ENCODE measurements around the gene TNFRSF18.

Gene TNFRSF18

DNA sequence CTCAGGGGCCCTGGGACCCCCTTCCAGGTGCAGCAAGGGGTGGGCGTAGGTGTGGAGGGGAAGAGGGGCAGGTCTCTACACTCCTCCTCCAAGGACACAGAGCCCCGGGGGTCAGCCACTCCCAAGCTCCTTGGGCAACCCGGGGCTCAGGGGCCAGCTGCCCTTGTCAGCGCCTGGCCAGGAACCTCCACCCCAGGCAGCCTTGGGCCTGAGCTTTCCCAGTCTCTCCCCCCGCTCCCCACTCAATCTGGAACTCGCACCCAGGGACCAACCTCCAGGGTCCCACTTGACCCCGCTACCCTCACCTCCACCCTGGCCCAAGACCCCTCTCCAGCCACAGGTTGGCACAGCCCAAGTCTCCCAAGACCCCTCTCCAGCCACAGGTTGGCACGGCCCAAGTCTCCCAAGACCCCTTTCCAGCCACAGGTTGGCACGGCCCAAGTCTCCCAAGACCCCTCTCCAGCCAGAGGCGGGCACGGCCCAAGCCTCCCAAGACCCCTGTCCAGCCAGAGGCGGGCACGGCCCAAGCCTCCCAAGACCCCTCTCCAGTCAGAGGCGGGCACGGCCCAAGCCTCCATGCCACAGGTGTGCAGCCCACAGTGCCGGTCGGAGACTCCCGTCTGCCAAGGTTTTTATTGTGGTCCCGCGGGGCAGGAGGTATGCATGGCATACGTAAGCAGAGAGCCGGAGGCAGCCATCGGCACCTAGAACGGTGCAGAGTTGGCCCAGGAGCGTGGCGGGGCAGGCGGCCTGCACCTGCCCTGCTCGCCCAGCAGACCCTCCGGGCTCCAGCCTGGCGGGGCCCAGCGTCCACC is 4.5 kb upstream of the TNFRSF18 start:
- no peak for DNase-seq

DNA sequence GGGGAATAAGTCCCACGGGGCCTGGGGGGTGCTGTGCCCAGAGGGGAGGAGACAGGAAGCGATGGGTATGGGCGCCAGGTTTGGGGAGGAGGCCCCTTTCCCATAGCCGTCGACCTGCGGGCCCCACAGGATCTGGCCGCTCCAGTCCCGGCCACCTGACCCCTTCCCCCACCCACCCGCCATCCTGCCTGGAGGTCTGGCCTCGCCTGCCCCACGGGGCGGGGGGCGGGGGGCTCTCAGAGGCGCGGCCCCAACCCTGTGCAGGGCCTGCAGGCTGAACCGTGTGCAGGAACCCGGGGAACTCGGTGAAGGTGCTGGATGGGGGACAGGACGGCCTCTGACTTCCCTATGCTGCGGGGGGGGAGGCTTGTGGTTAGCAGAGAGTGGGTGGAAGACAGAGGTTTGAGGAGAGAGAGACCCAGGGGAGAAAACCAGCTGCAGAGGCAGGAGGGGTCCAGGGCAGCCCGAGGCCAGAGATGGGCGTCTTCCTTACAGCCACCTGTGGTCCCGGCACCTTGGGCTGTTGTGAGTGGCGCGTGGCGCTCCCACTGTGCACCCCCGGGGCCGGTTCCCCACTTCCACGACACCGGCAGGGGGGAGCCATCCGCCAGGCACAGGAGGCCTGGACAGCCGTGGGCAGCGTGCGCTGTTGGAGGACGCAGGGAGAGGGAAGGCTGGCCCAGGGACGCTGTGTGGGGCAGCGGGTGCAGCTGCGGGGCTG is 2.5 kb upstream of the TNFRSF18 start:
- DNase-seq, result peak; percentile 66

DNA sequence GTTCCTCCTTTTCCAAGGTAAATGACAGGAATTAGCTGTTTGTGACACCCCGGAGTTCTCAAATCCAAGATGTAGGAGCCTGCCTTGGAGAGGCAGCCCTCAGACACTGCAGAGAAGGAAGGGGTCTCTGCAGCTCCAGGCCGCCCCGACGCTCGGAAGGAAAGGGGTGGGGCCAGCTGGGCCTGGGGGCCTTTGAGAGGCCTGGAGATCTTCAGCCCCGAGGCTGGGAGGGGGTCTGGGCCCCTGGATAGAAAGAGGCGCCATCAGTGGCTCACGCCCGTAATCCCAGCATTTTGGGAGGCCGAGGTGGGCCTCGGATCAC is 1.1 kb upstream of the TNFRSF18 start:
- no peak for DNase-seq

DNA sequence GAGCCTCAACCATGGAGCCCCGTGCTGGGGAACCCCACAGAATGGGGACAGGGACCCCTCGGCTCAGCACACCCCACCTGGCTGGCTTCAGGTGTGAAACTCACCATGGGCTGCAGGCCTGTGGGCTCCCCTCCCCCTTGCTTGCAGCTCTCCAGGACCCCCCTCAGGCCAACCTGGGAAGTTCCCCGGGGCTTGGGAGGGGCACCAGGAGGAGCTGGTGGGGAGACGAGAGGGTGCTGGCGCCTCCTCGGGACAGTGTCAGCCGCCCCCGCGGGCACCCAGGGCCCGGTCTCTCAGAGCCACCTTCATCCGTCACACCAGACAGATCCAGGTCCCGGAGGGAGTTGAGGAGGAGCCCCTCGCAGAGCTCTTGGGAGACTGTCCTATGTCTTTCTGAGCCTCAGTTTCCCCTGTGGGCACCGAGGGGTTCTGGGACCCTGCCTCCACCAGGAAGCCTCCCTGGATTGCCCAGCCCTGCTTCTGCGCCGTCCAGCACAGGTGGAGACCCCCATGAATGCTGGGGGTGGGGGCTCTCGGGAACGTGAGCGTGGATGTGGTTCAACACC is 657 bp upstream of the TNFRSF18 start:
- no peak for DNase-seq

DNA sequence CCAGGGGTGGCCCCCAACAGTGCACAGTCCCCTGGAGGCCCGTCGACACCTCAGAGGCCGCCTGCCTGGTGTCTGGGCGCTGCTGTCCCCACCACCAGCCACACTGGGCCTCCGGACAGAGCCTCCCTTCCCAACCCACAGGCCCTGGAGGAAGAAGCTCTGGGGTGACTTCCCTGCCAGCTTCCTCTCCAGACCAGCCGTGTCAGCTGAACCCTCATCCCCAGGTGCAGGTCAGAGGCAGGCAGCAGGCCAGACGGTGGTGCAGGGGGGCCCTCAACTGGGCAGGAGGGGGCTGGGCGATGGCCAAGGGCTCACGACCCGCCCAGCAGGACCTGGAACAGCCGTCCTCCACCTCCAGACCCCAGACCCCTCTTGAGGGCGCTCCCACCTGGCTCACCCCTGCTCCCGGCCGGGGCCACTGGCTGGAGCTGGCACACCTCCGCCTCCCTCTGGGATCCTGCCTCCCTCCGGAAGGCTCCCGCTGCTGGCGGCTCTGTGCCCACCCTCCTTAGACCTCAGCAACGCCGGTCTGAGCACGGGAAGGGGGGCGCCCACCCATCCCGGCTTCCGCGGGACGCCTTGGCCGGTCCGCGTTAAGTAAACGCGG is 520 bp downstream of the TNFRSF18 start:
- DNase-seq, result no peak

DNA sequence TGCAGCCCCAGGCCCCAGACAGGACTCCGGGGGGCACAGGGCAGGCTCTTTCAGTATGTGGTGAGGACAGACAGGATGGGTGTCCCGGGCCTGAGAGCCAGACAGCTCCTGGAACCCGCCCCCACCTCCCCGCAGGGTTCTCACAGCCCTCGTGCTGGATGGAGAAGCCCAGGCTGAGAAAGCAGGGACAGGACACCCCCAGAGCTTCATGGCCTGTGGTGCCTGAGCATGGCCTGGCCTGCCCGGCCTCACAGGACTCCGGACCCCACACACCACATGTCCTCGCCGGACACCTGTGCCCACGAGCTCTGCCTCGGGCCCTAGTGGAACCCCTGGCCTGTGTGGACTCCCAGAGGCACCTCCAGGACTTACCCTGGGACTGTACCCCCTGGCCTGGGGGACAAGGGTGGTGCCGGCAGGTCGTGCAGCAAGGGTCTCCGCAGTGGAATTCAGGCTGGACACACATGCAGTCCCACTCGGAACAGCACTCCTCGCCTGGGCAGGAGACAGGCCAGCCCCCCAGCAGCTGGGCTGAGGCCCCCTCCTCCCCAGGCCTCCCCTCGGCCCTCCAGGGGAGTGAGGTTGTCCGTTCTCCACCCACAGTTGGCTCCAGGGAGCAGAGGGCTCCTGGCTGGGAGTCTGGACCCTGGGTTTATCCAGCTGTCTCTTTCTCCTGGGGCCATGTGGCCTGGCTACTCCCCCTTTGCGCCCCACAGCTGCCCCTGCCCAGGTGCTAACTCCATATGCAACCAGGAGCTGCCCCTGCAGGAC is 1.2 kb downstream of the TNFRSF18 start:
- no peak for DNase-seq

DNA sequence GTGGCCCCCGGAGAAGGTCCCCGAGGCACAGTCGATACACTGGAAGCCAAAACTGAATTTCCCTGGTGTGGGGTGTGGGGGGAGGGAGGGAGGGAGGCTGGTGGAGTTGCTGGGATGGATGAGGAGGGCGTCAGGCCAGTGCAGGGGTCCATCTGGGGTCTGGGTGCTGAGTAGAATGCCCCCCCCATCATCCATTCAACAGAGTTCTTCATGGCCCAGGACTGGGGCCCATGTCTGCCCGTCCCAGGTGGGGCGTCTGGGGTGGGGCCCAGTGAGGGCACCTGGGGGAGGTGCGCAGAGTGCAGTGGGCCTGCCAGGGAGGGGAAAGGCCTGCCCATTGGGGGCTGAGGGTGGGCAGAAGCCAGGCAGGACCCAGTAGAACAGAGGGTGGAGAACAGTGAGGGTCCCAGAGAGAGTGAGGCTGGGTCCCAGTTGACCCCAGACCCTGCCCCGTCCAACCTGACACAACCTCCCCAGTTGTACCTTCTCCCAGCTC is 1.9 kb downstream of the TNFRSF18 start:
- DNase-seq, result no peak

DNA sequence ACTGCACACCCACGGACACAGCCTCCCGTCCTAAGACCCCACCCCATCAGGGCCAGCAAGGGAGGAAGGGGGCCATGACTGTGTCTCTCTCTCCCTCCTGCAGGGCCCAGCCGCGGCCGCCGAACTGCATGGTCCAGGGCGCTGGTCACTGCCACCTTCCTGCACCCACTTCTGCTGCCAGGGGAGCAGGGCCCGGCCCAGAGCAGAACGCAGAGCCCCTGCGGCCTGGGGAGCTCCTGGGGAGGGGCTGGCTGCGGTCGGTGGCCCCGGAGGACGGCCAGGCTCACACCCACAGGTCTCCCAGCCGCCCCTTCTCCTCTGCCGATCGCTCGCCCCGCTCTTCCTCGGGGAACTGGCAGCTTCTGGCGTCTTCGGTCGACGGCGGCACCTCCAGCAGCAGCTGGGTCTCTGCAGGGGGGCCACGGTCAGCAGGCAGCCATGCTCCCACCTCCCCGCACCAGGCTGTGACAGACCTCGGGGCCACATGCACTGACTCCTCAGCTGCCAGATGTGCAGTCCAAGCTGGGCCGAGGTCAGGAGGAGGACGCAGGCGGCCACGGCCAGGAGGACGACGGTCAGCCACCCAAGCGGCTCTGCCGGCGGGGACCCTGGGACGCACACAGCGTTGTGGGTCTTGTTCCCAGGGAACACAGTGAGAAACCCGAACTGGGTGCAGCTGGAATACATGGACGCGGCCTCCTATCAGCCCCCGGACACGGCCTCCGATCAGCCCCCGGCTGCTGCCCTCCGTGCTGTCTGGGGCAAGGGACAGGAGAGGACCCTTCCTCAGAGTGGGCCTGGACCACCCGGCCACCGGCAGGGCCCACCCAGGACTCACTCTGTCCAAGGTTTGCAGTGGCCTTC is 2.6 kb downstream of the TNFRSF18 start:
- no peak for DNase-seq

DNA sequence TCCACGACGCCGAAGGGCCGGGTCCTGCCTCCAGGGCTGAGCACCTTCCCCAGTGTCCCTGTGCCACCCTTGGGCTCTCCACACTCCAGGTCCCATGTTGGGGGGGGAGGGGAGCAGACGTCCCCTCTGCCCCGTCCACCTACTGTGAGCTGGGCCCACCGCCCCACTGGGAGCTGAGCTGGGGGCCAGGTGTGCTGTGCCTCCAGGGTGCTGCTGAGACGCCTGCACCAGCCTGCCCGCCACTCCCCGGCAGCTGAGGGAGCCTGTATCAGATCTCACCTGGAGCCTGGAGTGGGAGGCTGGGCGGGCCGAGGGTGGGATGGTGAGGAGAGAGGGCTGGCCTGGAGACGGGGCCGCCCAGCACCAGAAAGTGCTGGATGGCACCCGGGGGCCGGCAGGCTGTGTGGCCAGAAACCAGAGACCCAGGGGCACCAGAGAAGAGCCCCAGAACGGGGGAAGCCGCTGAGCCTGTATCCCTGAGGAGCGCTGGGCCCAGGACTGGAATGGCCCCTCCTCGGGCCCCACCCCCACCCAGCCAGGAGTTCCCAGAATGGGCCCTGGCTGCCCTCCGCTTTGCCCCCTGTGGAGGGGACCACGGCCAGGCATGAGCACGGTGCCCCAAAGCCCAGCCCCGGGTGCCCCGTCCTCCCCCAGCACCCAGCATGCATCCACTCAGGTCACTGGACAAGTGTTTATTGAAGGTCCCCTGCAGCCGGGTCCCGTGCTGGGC is 3.4 kb downstream of the TNFRSF18 start:
- DNase-seq, result no peak

DNA sequence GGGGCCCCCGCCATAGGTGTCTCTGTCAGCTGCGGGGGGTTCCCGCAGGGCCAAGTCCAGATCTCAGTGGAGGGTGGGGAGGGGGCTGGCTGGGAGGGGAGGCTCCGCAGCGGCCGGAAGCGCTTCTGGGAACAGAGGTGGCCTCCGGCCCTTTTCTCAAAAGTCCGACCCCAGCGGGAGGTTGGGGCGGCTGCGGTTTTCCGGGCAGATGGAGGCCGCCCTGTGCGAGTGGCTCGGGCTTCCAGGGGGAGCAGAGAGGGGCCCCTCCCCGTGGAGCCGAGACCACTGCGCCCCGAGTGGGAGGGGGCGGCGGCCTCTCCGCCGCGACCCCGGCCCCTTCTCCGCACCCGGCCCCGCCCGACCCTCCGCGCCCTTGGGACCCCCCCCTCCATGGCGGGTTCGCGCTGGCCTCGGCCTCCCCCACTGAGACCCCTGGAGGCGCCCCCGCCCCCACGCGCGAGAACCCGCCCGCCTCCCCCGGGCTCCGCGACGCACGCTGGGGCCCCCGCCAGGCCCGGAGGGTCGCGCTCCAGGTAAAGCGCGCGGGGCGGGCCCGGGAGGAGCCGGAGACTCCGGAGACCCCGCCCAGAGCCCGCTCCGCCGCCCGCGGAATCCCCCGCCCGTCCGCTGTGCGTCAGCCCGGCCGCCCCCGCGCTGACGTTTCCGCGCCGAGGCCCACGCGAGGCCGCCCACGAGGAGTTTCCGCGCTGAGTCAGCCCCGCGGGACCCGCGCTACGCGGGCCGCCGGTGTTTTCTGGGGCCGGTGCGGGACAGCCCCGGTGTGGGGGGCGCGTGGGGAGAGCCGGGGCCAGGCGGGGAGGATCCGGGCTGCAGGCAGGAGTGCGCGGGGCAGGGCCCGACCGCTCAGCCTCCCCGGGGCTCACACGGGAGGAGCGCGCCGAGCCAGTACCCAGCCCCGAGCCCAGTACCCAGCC is 5.2 kb downstream of the TNFRSF18 start:
- DNase-seq, result peak; percentile 91

DNA sequence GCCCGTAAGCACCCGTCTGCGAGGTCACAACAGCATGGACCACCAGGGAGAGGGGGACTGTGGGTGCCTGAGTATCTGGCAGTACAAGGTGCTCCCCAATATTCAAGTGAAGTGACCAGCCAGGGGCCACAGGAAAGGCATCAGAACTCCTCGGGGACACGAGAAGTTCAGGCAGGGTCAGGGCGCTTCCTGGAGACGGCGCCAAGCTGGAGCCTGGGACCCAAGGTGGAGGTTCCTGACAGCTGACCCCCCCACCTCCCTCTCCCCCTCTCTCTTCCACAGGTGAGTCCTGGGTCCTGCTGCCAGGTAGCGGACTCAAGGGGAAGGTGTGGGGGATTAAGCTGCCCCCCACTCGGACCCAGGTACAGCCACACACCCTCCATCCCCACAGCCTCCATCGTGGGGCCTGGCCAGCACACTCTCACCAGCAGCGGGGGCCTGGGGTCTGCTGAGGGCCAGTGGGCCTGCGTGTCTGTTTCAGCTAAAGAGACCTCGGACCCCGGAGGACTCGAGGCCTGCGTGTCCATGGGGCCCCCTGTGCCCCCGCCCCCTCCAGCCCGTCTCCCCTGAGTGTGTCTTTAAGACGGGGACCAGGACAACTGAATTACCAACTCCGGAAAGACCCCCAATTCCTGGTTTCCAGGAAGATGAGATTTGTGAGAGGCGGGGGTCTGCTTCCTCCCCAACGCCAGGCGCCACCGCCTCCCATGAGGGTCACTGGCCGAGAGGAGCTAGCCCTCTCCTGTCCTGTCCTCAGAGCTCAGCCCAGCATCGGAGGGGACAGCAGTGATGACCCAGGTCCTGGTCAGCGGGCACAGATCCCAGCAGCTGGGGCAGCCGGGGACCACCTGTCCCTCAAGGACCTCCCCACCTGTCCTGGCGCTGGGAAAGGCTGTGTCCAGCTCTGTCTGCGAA is 6.2 kb downstream of the TNFRSF18 start:
- no peak for DNase-seq

DNA sequence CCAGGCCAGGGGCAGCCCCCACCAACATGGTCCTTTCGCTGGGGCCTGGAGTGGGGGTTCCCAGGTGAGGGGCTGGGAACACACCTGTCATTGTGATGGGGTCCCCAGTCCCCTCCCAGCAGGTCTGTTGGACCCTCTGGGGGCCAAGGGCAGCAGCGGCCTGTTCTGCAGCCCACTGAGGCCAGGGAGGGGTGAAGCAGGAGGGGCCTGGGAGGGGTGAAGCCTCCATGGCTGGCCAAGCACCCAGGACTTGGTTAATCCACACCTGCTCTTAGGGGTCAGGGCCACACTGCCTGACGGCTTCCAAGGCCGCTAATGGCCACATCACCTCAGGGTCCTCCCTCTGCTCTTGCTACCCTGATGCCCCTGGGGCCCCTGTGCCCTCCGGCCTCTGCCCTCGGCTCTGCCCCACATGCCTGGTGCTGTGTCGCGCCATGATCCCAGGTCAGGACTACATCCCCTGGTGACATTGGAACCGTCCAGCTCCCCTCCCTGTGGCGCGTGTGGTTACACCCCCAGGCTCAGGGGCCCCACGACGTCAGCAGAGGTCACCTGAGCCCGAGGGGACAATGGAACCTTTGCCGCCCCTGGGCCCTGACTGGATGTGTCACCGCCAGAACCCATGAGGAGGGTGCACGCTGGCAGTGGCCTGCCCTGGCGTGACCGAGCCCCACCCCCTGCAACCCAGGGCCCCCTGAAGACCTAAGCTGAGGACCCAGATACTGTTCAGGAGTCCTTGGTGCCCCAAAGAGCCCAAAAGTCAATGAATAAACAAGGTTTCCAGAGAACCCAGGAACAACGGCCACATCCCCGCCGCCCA is 7.0 kb downstream of the TNFRSF18 start:
- no peak for DNase-seq

DNA sequence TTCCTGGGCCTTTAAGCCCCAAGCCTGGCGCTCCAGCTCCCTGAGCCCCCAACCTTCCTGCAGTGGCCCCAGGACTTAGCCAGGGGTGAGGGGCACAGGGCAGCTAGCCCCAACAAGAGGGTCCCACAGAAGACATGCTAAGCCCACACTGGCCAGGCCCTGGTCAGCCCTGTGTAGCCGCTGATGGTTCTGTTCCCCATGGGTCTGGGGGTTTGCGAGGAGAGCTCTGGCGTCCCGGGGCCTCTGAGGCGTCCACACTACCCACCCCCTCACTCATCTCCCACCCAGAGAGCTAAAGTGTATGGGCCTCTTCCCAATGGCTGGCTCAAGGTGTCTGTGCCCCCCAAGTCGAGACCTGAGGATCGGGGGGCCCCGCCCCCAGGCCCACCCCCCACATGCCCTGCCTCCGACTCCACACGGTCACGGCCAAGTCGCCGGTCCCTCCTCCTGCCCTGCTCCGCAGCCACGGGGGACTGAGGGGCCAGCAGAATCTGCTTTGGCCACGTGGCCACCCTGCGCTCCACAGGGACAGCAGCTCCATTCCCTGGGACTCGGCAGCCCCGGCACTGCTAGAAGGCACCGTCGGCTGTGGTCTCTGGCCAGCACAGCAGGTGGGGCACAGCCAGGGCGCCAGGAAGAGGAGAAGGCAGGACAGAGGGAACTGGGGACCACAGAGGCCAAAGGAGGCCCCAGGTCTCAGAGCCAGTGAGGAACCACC is 7.8 kb downstream of the TNFRSF18 start:
- DNase-seq, result no peak

DNA sequence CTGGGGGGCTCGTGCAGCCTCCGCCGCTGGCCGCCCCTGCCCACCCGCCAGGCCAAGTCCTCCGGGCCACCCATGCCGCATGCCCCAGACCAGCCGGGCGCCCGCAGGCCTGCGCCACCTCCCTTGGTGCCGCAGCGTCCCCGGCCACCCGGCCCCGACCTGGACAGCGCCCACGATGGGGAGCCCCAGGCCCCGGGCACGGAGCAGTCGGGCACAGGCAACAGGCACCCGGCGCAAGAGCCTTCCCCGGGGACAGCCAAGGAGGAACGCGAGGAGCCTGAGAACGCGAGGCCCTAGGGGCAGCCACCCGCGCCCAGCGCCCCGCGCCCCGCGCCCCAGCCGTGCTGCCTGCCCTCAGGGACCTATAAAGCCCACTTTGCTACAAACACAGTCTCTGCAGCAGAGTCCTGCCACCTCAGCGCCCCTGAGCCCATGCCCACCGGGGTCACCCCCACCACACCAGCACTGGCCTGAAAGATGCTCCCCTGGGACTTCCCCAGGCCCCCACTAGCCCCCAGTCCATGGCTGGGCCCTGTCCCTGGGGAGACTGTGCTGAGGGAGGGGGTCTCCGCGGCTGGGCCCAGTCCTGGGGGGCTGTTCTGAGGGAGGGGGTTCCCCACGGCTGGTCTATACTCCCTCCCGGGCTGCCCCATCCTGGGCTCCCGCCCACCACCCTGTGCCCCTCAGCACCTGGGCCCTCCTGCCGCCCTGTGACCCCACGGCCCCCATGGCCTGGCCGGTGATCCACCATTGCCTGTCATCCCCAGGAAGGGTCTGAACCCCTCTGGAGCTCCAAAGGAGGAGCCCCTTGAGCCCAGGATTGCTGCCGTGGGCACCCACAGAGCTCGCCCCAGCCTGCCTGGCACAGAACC is 8.6 kb downstream of the TNFRSF18 start:
- no peak for DNase-seq

DNA sequence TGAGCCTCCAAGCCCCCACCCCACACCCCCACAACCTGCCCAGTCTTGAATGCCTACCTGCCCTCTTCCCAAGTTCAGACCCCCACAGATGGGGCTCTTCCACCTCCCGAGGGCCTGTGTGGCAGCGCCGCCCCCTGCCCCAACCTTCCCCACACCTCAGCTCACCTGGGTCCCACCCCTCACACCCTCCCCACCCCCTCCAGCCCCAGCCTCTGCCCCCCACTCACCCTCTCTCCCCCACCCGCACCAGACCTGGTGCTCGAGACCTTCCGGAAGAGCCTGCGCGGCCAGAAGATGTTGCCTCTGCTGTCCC is 9.2 kb downstream of the TNFRSF18 start:
- DNase-seq, result no peak

DNA sequence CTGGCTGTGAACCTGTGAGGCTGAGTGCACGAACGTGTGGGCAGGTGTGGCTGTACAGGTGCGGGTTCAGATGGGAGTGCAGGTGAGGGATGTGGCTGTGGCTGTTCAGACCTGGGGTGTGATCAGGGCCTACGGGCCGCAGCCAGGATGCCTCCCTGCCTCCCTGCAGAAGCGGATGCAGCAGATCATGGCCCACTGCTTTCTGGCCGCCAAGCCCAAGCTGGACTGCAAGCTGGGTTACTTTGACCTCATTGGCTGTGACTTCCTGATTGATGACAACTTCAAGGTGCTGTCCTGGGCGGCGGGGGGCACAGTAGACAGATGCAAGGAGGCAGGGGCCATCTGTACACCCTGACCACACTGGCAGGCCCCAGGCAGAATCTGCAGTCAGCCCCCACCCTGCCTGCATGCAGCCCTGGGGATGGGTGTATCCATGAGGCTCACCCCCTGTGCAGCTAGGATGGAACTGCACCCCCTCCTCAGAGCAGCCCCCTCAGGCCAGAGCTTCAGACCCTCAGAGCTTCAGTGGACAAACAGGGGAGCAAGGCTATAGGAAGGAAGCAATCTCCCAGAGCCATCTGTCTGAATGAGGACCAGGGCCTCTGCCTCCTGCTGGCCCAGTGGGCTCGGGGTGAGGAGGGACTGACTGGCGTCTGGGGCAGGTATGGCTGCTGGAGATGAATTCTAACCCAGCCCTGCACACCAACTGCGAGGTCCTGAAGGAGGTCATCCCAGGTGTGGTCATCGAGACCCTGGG is 9.8 kb downstream of the TNFRSF18 start:
- DNase-seq, result no peak

All from CD4-positive, alpha-beta T cell treated with Interleukin-21 for 1 hour (primary cell).